ENCODE results near the gene ATP10A.

DNA sequence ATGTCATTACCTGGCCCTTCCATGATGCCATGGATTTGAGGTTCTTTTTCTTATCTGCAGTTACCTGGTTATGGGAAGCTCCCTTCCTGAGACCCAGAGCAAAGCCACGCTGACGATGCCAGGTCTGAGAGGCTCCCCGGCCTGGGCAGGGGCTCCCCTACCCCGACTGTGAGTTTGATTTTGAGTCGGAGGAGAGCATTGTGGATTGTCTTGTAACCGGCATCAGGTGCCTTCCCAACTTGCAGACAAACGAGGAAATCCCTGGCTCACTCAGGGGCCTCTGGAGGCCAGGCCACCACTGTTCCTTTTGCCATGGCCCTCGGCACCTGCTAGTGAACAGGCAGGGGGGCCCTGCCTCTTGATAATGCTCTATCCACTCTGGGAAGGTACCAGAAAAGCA is 151.4 kb downstream of the ATP10A start:
- TF ChIP-seq POLR2AphosphoS5 (IDR thresholded peaks at IDR 0.05; ENCODE audit: borderline replicate concordance, low read depth, low read length): no peak
- TF ChIP-seq EZH2 (IDR thresholded peaks at IDR 0.05): no peak
